ENCODE data around the gene TTYH2. TPM values are rescaled to one million over a fixed set of nuclear protein-coding genes. Genes with fewer than 3 reads are reported as not detected.

Gene TTYH2
- total RNA-seq, 1 donor from 2014 or later, result 3.4 TPM

DNA sequence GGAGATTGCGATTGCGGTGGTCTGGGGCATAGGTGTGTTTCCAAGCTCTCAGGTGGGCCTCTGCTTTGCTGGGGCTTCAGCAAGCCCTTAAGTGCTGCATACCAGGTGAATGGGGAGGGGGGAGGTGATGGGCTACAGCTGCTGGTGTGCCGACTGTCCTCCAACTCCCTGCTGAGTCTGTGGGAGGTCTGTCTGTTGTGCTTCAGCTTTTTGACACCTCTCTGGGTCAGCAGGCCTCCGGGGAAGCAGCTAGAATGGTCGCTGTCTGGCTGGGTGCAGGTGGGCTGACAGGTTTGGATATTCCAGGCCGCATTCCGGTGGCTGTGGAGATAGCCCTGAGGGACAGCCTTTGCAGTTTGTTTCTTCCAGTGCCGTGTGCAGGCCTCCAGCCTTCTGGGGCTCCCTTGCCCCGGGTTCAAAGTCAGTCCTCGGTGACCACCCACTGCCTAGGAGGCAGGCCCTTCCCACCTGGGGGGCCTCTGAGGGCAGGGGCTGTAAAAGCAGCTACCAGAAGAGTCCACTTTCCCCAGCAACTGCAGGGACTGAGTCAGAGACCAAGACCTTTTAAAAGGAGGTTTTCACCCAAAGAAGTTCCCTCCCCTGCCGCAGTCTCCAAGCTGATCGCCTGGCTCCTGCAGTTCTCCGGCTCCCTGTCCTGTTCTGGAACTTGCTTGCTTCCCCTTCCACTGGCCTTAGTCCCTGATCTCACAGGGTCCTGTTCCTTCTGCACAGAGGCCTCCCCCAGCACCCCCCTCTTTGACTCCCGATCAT is 2.0 kb upstream of the TTYH2 start:
- H3K27ac ChIP-seq, result no peak overlapping the region
- intact Hi-C loops (cut with DNase I), result loop anchor here (5.0 to 10.0 kb wide), 3 partner anchors 76 to 243 kb away; partner anchors contain the start of gene BTBD17
- peaks cover 0 to 29% of the 10 kb centered on the region in 2 donors for H3K36me3 ChIP-seq
- H3K9me3 ChIP-seq, result no peaks in the 10 kb centered on the region
- H3K4me1 ChIP-seq, result peaks cover 66% of the 10 kb centered on the region
- no peak for DNase-seq (ENCODE audit: extremely low spot score in 2 of 2)
- TF ChIP-seq, protein P1, sequence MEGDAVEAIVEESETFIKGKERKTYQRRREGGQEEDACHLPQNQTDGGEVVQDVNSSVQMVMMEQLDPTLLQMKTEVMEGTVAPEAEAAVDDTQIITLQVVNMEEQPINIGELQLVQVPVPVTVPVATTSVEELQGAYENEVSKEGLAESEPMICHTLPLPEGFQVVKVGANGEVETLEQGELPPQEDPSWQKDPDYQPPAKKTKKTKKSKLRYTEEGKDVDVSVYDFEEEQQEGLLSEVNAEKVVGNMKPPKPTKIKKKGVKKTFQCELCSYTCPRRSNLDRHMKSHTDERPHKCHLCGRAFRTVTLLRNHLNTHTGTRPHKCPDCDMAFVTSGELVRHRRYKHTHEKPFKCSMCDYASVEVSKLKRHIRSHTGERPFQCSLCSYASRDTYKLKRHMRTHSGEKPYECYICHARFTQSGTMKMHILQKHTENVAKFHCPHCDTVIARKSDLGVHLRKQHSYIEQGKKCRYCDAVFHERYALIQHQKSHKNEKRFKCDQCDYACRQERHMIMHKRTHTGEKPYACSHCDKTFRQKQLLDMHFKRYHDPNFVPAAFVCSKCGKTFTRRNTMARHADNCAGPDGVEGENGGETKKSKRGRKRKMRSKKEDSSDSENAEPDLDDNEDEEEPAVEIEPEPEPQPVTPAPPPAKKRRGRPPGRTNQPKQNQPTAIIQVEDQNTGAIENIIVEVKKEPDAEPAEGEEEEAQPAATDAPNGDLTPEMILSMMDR (IDR thresholded peaks at IDR 0.05), result no peak
- TF ChIP-seq POLR2AphosphoS5 (IDR thresholded peaks at IDR 0.05; ENCODE audit: insufficient read depth in 1 of 2, low read depth in 1 of 2) (no peak), POLR2A (IDR thresholded peaks at IDR 0.05) (no peak)
- peak overlapping the region; percentile 49 to 52 for H3K4me3 ChIP-seq
- no peaks in the 10 kb centered on the region for H3K27me3 ChIP-seq

DNA sequence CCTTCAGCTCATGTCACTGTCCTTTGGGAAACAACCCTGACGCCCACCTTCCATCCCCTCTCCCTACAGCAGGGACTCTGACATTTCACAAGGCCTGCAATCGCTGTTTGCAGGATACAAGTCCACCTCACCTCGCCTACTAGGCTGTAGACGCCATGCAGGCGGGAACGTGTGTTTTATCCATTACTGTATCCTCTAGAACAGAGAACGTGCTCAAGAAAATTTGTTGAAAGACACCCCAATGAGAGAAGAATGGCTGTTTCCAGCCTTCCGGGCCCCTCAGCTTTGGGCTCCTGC is 1.5 kb upstream of the TTYH2 start:
- Histone ChIP-seq H3K27ac (peak overlapping the region; percentile 86), H3K4me1 (peaks cover 61% of the 10 kb centered on the region), H3K4me3 (peak overlapping the region; percentile 49 to 52), H3K27me3 (no peaks in the 10 kb centered on the region), H3K9me3 (no peaks in the 10 kb centered on the region), H3K36me3 (peaks cover 0 to 29% of the 10 kb centered on the region in 2 donors)
- intact Hi-C loops (cut with DNase I), result loop anchor here (5.0 to 10.0 kb wide), 3 partner anchors 75 to 243 kb away; partner anchors contain the start of gene BTBD17
- TF ChIP-seq, protein P1 (IDR thresholded peaks at IDR 0.05), result no peak
- TF ChIP-seq POLR2A (IDR thresholded peaks at IDR 0.05) (no peak), POLR2AphosphoS5 (IDR thresholded peaks at IDR 0.05; ENCODE audit: insufficient read depth in 1 of 2, low read depth in 1 of 2) (no peak)
- no peak for DNase-seq (ENCODE audit: extremely low spot score in 2 of 2)

DNA sequence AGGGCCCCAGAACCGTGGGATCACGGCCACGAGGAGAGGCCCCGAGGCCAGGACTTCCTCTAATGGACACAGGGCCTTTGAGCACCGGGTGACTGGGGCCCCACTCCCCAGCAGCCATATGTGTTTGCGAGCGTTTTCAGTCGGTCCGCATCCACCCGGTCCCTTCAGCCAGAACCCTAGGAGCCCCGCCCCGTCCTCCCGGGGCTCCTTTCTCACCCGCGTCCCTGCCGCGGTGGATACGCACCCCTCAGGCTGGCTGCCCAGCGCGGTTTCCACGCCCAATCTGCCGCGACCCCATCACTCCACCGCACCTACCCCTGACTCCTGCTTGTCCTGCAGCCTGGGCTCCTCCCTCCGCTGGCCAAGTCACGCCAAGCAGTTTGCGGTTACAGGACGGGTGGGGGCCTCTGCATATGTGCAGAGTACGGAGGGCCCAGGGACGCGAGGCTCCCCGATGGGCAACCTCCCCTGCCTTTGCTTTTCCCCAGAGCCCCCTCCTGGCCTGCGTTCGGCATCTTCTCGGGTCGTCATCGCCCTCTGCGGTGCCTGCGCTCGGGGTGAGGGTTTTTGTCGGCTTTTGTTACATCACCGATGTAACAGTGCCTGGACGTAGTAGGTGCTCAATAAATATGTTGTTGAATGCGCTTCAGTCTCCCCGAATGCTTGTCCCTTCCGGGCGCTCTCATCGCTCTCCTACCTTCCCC is 1.0 kb upstream of the TTYH2 start:
- intact Hi-C loops (cut with DNase I), result loop anchor here (5.0 to 10.0 kb wide), 3 partner anchors 75 to 242 kb away; partner anchors contain the start of gene BTBD17
- Histone ChIP-seq H3K4me3 (peak overlapping the region; percentile 49 to 52), H3K9me3 (no peaks in the 10 kb centered on the region), H3K36me3 (peaks cover 0 to 29% of the 10 kb centered on the region in 2 donors), H3K4me1 (peaks cover 57% of the 10 kb centered on the region), H3K27me3 (no peaks in the 10 kb centered on the region), H3K27ac (peak overlapping the region; percentile 86)
- TF ChIP-seq POLR2A (IDR thresholded peaks at IDR 0.05) (no peak), POLR2AphosphoS5 (IDR thresholded peaks at IDR 0.05; ENCODE audit: insufficient read depth in 1 of 2, low read depth in 1 of 2) (no peak)
- TF ChIP-seq, protein P1 (IDR thresholded peaks at IDR 0.05), result no peak
- DNase-seq (ENCODE audit: extremely low spot score in 2 of 2), result no peak

DNA sequence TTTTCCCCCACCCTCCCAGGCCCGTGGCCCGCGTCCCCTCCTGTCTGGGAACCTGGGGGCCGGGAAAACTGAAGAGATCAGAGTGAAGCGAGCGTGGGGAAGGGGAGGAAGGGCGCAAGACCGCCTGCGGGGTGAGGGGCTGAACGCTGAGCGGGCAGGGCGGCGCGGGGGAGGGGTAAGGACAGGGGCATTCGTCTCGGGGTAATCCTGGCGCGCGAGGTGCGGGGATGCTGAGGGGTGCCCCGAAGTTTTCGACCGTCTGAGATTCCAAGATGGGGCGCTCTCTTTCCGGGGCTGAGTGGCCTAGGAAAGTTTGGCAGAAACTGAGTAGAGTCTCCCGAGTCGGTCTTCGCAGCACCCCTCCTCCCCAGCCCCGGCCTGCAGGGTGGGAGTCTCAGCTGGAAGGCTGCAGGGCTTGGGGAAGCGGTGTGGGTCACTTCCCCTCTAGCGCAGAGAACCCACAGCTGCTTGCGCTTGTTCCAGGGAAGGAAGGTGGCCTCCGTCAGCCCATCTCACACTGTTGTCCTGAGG is 555 bp downstream of the TTYH2 start:
- Histone ChIP-seq H3K36me3 (peaks cover 0 to 14% of the 10 kb centered on the region in 2 donors), H3K27me3 (no peaks in the 10 kb centered on the region), H3K4me3 (peak overlapping the region; percentile 49 to 52), H3K27ac (peak overlapping the region; percentile 66), H3K4me1 (peaks cover 43% of the 10 kb centered on the region), H3K9me3 (no peaks in the 10 kb centered on the region)
- TF ChIP-seq POLR2A (IDR thresholded peaks at IDR 0.05) (no peak), POLR2AphosphoS5 (IDR thresholded peaks at IDR 0.05; ENCODE audit: insufficient read depth in 1 of 2, low read depth in 1 of 2) (no peak)
- TF ChIP-seq, protein P1 (IDR thresholded peaks at IDR 0.05), result no peak
- no peak for DNase-seq (ENCODE audit: extremely low spot score in 2 of 2)
- intact Hi-C loops (cut with DNase I), result loop anchor here (5.0 to 10.0 kb wide), 3 partner anchors 73 to 241 kb away; partner anchors contain the start of gene BTBD17

Measured in vagina (tissue), 2 donors.